ENCODE measurements around the gene ITGA6. TPM values are rescaled to one million over a fixed set of nuclear protein-coding genes. Genes with fewer than 3 reads are reported as not detected.

The ITGA6 gene
- total and polyA plus RNA-seq, 7 donors = 16.4 to 46.5 (median 25.9) TPM

DNA sequence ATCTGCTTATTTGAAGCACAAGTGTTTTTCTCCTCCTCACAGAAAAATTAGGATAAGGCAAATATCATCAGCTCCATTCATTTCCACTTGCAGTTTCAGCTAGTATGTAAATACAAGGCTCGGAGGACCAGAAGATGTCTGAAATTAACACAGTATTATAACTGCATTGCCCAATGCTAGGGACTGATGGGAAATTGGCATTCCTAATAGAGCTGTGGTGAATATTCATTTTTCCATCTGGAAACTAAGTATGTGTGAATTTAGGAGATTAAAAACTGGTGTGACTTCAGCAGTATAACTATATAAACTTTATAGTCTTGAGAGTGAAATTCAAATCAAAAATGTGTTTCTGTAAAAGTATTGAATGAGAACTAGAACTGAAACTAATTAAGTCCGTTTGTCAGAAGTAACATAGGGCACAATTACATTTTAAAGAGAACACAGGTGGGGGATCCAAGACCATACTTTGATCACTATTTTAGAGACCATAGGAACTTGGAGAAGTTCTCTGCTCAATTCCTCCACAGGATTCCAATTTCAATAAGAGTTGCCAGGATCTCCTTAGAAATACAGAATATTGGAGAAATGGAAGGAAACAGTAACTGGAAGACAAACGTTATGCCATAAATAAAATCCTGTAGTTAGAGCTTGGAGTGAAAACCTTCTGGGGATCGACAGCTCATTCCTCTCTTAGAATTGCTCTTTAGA lies 12.1 kb upstream of the ITGA6 start:
- TF ChIP-seq, protein P1, sequence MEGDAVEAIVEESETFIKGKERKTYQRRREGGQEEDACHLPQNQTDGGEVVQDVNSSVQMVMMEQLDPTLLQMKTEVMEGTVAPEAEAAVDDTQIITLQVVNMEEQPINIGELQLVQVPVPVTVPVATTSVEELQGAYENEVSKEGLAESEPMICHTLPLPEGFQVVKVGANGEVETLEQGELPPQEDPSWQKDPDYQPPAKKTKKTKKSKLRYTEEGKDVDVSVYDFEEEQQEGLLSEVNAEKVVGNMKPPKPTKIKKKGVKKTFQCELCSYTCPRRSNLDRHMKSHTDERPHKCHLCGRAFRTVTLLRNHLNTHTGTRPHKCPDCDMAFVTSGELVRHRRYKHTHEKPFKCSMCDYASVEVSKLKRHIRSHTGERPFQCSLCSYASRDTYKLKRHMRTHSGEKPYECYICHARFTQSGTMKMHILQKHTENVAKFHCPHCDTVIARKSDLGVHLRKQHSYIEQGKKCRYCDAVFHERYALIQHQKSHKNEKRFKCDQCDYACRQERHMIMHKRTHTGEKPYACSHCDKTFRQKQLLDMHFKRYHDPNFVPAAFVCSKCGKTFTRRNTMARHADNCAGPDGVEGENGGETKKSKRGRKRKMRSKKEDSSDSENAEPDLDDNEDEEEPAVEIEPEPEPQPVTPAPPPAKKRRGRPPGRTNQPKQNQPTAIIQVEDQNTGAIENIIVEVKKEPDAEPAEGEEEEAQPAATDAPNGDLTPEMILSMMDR (IDR thresholded peaks at IDR 0.05) = no peak
- no peaks in the 10 kb centered on the region for H3K27me3 ChIP-seq (ENCODE audit: insufficient read depth in 3 of 3, low read length in 2 of 3)
- H3K27ac ChIP-seq = no peak overlapping the region
- H3K36me3 ChIP-seq (ENCODE audit: insufficient read depth in 1 of 2, low read depth in 1 of 2) = no peaks in the 10 kb centered on the region
- intact Hi-C loops (cut with DNase I) = no loop called here
- ATAC-seq (no peak), DNase-seq (no peak)
- no peaks in the 10 kb centered on the region for H3K9me3 ChIP-seq
- 42 to 50% (median 48%) methylated on average over 4 of the region's 4 CpGs for WGBS, 3 donors
- H3K4me3 ChIP-seq = no peak overlapping the region
- no peaks in the 10 kb centered on the region for H3K4me1 ChIP-seq

DNA sequence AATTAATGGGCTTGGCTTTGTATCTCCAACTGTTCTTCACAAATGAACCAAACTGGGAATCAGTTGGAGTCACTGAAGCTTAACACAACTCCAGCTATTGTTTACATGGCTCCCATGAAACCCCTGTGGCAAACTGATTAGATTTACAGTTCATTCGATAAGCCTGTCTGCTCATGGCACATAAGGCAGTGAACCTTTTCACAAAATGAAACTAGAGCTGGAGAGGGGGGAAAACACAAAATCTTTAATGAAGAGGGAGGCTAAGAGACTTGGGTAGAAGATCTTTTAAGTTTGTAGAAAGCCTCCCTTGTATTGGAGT lies 11.6 kb upstream of the ITGA6 start:
- no peaks in the 10 kb centered on the region for H3K27me3 ChIP-seq (ENCODE audit: insufficient read depth in 3 of 3, low read length in 2 of 3)
- H3K36me3 ChIP-seq (ENCODE audit: insufficient read depth in 1 of 2, low read depth in 1 of 2) = no peaks in the 10 kb centered on the region
- no peak overlapping the region for H3K4me3 ChIP-seq
- TF ChIP-seq, protein P1 (IDR thresholded peaks at IDR 0.05) = no peak
- ATAC-seq (no peak), DNase-seq (no peak)
- H3K4me1 ChIP-seq = no peaks in the 10 kb centered on the region
- no peaks in the 10 kb centered on the region for H3K9me3 ChIP-seq
- H3K27ac ChIP-seq = no peak overlapping the region
- 12 to 38% (median 31%) methylated on average over 1 of the region's 1 CpG for WGBS, 3 donors
- intact Hi-C loops (cut with DNase I) = no loop called here

DNA sequence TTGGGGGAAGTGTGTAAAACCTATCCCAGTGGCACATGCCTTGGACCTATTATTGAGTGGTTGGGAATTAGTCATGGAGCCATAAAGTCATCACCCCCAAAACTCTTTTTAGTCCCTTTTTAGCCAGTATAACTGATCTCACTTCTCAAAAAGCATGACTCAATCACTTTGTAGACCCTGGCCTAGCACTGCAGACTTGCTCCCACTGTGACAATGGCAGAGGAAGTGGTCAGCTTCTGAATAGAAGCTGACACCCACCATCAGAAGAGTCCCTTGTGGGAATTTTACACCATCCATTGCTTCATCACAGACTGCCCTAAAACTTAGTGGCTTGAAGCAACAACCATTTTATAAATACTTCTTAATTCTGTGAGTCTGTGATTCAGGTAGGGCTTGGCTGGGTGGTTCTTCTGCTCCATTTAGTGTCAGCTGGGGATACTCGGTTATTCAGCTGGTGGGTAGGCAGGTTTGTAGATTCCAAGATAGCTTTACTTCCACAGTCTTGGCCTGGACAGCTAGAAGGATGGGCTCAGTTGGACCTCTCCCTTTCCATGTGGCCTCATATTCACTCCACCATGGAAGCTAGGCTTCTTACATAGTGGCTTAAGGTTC lies 10.8 kb upstream of the ITGA6 start:
- intact Hi-C loops (cut with DNase I) = no loop called here
- Histone ChIP-seq H3K27me3 (ENCODE audit: insufficient read depth in 3 of 3, low read length in 2 of 3) (no peaks in the 10 kb centered on the region), H3K4me3 (no peak overlapping the region), H3K27ac (no peak overlapping the region), H3K9me3 (no peaks in the 10 kb centered on the region), H3K4me1 (no peaks in the 10 kb centered on the region), H3K36me3 (ENCODE audit: insufficient read depth in 1 of 2, low read depth in 1 of 2) (no peaks in the 10 kb centered on the region)
- TF ChIP-seq, protein P1 (IDR thresholded peaks at IDR 0.05) = no peak
- WGBS, 3 donors = 90 to 100% (median 98%) methylated on average over 1 of the region's 1 CpG
- no peak for DNase-seq
- no peak for ATAC-seq

DNA sequence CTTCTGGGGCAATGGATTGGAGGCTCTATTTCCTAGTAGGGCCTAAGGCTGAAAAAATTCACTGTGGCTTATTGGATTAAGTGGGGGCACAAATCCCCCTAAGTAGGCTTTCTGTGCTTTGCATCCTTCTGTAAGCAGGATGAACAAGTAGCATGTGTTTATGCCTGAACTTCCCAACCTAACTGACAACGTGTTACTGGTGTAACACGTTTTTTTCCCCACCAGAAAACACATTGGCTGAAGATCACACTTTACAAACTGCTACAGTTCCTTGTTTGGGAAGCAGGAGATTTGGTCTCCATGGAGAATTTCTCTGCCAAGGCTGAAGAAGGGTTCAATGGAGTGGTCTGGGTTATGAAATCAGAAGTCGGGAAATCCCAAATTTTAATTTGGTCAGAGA lies 7.2 kb upstream of the ITGA6 start:
- no peak overlapping the region for H3K4me3 ChIP-seq
- ATAC-seq (no peak), DNase-seq (no peak)
- intact Hi-C loops (cut with DNase I) = no loop called here
- no peaks in the 10 kb centered on the region for H3K36me3 ChIP-seq (ENCODE audit: insufficient read depth in 1 of 2, low read depth in 1 of 2)
- H3K4me1 ChIP-seq = no peaks in the 10 kb centered on the region
- TF ChIP-seq, protein P1 (IDR thresholded peaks at IDR 0.05) = no peak
- no peak overlapping the region for H3K27ac ChIP-seq
- H3K27me3 ChIP-seq (ENCODE audit: insufficient read depth in 3 of 3, low read length in 2 of 3) = no peaks in the 10 kb centered on the region
- no peaks in the 10 kb centered on the region for H3K9me3 ChIP-seq
- 38 to 52% (median 46%) methylated on average over 3 of the region's 3 CpGs for WGBS, 3 donors

DNA sequence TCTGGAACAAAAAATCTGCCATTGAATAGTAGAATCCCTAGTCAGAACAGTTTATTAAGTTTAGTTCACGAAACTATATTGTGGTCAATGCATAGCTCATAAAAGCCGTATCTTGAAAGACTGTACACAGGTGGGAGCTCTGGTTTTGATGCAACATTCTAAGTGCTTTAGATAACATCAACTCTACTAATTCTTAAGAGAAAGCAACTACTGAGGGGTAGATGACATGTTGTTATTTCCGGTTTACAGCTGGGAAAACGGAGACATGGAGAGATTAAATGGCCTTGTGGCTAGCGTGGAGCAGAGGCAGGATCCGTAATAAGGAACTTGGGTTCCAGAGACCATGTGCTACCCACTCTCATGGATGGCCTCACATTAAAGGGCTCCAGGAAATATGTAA lies 4.2 kb upstream of the ITGA6 start:
- intact Hi-C loops (cut with DNase I) = no loop called here

More for the DNA sequence above, 4.2 kb upstream of the ITGA6 start:
- ATAC-seq (no peak), DNase-seq (no peak)
- no peak overlapping the region for H3K4me3 ChIP-seq
- H3K27me3 ChIP-seq (ENCODE audit: insufficient read depth in 3 of 3, low read length in 2 of 3) = no peaks in the 10 kb centered on the region
- H3K27ac ChIP-seq = no peak overlapping the region
- H3K9me3 ChIP-seq = no peaks in the 10 kb centered on the region
- H3K36me3 ChIP-seq (ENCODE audit: insufficient read depth in 1 of 2, low read depth in 1 of 2) = no peaks in the 10 kb centered on the region
- 92 to 94% (median 93%) methylated on average over 6 of the region's 6 CpGs for WGBS, 3 donors
- TF ChIP-seq, protein P1 (IDR thresholded peaks at IDR 0.05) = no peak
- no peaks in the 10 kb centered on the region for H3K4me1 ChIP-seq

All from psoas muscle (tissue), 8 donors.